Neutrophil (primary cell): Measurements from ENCODE around the gene CPED1.

ENCODE experiments used
- H3K27ac ChIP-seq: fragments of 200-600 bp; sonication (generic); 2 replicates; pipeline ENCODE4 v1.5.1; 2016; ENCODE audit warnings: mild to moderate bottlenecking, moderate library complexity
- H3K27me3 ChIP-seq: fragments of 200-600 bp; sonication (generic); 2 replicates; pipeline ENCODE4 v1.6.0; 2016; ENCODE audit warnings: mild to moderate bottlenecking
- H3K36me3 ChIP-seq: fragments of 200-600 bp; sonication (generic); 2 replicates; pipeline ENCODE4 v1.5.1; 2017
- H3K4me1 ChIP-seq, 2 experiments: fragments of 200-600 bp in 1 of 2; sonication (generic) in 1 of 2; 1 replicate in 1 of 2; 2 replicates in 1 of 2; pipeline versions ENCODE4 v1.5.1 to v1.6.1; 2013 to 2016; ENCODE audit warnings: low read depth in 1 of 2, low read length in 1 of 2, mild to moderate bottlenecking in 1 of 2, moderate library complexity in 1 of 2; ENCODE audit not compliant: control insufficient read depth in 1 of 2, insufficient read depth in 1 of 2
- H3K4me3 ChIP-seq, 2 experiments: fragments of 200-600 bp in 1 of 2; sonication (generic) in 1 of 2; 1 replicate in 1 of 2; 2 replicates in 1 of 2; pipeline ENCODE4 v1.5.1; 2013 to 2016; ENCODE audit warnings: low read depth in 1 of 2, low read length in 1 of 2, mild to moderate bottlenecking in 1 of 2, moderate library complexity in 1 of 2
- H3K9me3 ChIP-seq: fragments of 200-600 bp; sonication (generic); 2 replicates; pipeline ENCODE4 v1.5.1; 2016
- TF ChIP-seq, protein P1 (sequence below): fragments of 200-600 bp; sonication (generic); IDR thresholded peaks from 2 replicates; pipeline ENCODE4 v1.5.1; 2016; ENCODE audit warnings: antibody characterized with exemption

Gene CPED1

DNA sequence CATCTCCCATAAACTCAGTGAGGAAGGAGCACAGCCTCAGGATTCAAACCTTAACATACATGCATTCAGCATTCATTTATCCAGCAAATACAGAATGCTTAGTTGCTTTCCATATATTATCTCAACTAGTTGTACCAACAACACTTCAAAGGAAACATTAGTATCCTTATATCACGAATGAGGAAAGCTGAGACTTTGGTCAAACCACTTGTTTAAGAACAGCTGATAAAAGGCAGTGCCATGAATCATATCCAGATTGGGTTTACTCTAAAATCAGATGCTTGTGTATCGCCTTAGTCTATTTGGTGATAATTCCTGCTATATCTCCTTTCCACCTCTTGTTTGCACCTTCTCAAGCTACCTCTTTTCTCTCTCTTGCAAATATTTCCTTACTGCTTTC lies 1.9 kb upstream of the CPED1 start:
- peaks cover 46% of the 10 kb centered on the region for H3K27me3 ChIP-seq
- H3K9me3 ChIP-seq: no peaks in the 10 kb centered on the region
- no peak overlapping the region for H3K27ac ChIP-seq
- peaks cover 15 to 20% of the 10 kb centered on the region in 2 experiments for H3K4me1 ChIP-seq
- TF ChIP-seq, protein P1, sequence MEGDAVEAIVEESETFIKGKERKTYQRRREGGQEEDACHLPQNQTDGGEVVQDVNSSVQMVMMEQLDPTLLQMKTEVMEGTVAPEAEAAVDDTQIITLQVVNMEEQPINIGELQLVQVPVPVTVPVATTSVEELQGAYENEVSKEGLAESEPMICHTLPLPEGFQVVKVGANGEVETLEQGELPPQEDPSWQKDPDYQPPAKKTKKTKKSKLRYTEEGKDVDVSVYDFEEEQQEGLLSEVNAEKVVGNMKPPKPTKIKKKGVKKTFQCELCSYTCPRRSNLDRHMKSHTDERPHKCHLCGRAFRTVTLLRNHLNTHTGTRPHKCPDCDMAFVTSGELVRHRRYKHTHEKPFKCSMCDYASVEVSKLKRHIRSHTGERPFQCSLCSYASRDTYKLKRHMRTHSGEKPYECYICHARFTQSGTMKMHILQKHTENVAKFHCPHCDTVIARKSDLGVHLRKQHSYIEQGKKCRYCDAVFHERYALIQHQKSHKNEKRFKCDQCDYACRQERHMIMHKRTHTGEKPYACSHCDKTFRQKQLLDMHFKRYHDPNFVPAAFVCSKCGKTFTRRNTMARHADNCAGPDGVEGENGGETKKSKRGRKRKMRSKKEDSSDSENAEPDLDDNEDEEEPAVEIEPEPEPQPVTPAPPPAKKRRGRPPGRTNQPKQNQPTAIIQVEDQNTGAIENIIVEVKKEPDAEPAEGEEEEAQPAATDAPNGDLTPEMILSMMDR: no peak
- H3K4me3 ChIP-seq: no peak overlapping the region
- H3K36me3 ChIP-seq: no peaks in the 10 kb centered on the region

DNA sequence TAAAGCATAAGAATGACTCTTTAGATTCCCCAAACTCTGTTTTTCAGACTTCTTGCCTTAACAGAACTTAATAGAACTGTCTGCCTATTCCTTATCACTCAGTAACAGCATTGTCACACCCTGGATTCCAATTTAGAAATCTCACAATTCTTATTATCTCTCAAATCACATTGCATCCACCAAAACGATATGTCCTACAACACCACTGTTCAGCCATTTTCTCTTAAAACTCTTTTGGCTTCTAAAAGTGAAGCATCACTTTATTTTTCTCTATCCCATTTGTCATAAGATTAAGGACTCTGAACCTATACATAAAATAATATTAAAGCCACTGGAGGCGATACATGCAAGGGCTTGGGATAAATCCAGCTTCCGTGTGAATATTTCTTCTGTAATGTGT lies 1.2 kb upstream of the CPED1 start:
- H3K9me3 ChIP-seq: no peaks in the 10 kb centered on the region
- no peaks in the 10 kb centered on the region for H3K36me3 ChIP-seq
- TF ChIP-seq, protein P1: no peak
- H3K4me3 ChIP-seq: no peak overlapping the region
- peaks cover 15 to 20% of the 10 kb centered on the region in 2 experiments for H3K4me1 ChIP-seq
- no peak overlapping the region for H3K27ac ChIP-seq
- peaks cover 53% of the 10 kb centered on the region for H3K27me3 ChIP-seq

DNA sequence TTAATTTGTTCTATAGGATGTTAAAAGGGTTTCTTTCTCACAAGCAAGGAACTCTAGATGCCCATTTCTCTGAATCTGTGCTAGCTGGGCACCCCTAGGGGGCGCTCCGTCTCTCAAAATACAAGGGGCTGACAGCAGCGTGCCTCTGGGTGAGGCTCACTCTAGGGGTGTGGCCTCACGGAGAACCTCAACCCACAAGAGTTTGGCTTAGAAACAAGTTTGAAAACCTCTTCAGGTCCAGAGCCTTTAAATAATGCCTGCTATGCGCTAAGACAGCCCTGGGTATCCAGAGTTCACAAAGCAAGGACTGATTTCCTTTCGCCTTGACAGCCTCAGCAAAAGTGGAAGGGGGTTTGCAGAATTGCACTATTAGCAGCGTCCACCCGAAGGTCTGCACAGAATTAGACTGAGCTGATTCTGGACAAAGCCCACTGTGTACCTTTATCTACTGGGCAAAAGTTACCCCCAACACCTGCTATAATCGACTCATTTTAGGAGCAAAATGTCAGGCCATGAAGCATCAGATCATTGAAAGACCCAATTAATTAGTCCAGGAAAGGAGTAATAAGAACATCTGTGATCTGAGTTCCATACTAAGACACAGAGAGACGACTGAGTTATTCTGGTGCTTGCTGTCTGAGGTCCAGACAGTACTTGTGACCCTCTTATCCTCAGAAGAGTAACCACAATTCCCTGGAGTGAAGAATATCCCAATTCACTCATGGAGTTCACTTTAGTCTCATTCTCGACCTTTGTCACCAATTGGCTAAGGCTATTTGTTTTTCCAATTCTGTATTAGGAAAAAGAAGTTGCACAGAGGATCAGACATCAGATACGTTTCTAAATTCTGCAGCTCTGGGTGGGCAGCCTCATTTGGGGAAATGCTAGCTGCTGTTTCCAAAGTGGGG lies 574 bp upstream of the CPED1 start:
- Histone ChIP-seq H3K27me3 (peaks cover 59% of the 10 kb centered on the region), H3K9me3 (no peaks in the 10 kb centered on the region), H3K4me3 (peak overlapping the region; percentile 34 to 53), H3K4me1 (peaks cover 15 to 20% of the 10 kb centered on the region in 2 experiments), H3K36me3 (no peaks in the 10 kb centered on the region), H3K27ac (no peak overlapping the region)
- TF ChIP-seq, protein P1: peak; percentile 69

DNA sequence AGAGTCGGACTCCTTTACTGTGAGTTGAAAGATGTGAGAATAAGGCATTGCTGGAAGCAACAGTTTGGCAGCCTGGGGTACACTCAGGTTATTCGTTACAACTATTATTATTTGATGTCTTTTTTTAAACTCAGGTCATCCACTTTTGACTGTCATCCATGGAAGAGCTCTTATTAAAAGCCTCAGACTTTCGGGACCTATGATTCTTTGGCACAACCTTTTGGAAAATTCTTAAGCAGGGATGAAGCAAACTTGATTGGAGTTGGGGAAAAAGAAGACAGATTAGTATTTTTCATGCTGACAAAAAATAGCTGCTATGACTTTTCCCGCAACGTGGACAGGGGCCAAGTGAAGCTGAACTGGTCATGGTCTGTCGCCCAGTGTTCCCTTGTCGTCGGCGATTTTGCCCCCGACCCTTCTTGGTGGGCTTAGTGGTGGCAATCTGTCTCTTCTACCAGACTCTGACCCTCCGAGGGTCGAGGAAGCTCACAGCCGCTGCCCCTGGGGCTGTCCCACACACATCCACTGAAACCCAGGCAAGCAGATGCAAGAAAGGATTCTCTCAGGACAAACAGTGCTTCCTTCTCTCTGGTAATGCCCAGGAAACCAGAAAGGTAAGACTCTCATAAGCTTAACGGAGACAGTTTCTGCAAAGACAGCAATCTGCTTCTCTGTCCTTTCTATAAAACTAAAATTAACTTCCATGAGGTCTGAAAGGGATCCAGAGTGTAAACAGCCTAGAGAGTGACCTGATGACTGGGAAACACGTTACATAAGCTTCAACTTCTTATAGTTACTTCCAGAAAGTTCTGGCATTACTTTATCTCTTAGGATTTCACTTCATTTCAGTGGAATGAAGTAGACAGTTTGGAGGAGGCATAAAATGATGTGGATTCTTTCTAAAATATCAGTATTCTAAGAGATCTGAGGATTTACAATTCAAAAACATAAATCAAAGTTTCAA lies 1.0 kb downstream of the CPED1 start:
- H3K27me3 ChIP-seq: peaks cover 68% of the 10 kb centered on the region
- no peaks in the 10 kb centered on the region for H3K36me3 ChIP-seq
- H3K4me1 ChIP-seq: peaks cover 17 to 22% of the 10 kb centered on the region in 2 experiments
- no peaks in the 10 kb centered on the region for H3K9me3 ChIP-seq
- H3K4me3 ChIP-seq: peak overlapping the region in 1 of 2 experiments; percentile 53
- no peak overlapping the region for H3K27ac ChIP-seq
- TF ChIP-seq, protein P1: no peak

DNA sequence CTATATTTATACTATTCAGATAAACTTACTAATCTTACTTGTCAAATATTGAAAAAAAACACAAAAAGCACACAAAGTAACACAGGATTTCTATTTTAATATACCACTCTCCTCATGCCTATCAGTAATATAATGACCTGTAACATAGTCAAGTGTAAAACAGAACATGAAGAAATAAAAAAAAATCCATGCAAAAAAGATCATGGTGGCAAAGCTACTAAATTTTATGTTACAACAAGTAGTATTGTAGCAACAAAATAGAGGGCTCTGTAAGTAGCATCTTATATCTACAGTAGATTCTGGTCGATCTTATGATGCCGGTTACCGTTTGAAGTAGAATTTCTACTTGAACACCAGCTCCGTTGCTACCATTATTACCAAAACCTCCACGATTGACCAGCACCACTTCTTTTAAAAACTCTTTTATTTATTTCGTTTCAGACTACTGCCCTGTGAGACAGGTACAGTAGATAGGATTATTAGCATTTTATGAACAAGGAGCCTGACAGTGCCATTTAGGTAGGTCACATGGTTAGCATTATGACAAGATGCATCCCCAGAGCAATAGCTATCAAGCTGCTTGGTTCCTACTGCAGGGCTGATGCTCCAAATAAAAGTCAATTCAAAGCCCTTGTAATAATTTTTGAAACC lies 2.1 kb downstream of the CPED1 start:
- no peaks in the 10 kb centered on the region for H3K36me3 ChIP-seq
- H3K27ac ChIP-seq: no peak overlapping the region
- peaks cover 27 to 33% of the 10 kb centered on the region in 2 experiments for H3K4me1 ChIP-seq
- H3K9me3 ChIP-seq: no peaks in the 10 kb centered on the region
- peaks cover 68% of the 10 kb centered on the region for H3K27me3 ChIP-seq
- H3K4me3 ChIP-seq: no peak overlapping the region
- TF ChIP-seq, protein P1: no peak
